NCI-H1092 (cell line): ENCODE measurements around the gene FMO2.

Experiments
- DNase-seq: peaks from one replicate; lab custom pipeline; 2025; lab: John Stamatoyannopoulos, UW

The FMO2 gene

DNA sequence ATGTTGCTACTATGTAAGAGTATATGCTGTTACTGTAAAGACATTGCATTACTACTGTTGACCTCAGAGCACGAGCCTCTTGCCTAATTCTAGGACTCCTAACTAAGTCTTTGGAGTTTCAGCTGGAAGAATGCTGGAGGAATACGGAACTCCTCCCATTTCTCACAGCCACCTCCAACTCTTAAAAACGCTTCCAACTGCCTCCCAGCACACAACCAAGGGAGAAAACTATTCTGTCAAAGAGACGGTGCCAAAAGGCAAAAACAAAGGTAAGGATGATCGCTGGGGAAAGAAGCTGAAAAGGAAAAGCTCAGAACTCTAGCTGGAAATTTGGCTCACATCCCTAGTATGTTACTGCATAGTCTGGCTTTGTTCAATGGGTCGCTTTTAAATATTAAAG, at the start of gene FMO2:
FMO2 (plus strand) TSS at position 210 of the 400 bp plus-strand sequence. CDS start 414 bp downstream, outside the sequence.
- DNase-seq, result no peak

- no peak for DNase-seq
Observed at GRCh38 chr1:171137580-171137979, 47.5 kb upstream of the FMO2 start.

DNA sequence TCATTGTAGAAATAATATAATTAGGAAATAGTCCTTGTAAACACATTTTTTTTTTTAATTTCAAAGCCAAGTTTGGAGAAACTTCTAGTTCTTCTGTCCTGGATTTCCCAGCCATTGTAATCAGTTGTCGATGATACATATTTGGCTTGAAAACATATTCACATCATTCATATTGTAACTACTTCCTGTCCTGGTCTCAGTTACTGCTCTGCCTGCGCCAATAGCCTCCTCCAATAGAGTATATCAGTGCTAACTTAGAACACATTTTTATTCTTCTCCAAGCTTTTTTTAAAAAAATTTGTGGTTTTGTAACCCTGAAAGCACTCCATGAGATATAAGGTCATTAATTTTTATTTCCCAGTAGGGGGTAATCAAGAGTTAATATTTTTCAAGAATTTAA, 46.1 kb upstream of the FMO2 start:
- DNase-seq, result no peak

- no peak for DNase-seq
Observed at GRCh38 chr1:171139890-171140289, 45.2 kb upstream of the FMO2 start.

DNA sequence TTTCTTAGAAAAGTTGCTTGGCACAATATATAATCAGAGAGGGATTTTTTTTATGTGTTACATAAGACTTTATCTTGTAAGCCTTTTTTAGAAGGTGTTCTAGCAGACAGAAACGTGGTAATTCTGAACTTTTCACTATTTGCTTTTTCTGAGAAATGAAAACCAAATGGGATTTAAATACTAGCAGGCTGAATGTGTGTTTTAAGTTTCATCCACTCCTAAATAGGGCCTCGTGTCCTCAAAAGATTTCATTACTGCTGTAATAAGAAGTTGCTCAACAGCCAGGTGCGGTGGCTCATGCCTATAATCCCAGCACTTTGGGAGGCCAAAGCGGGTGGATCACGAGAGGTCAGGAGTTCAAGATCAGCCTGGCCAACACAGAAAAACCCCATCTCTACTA, 44.7 kb upstream of the FMO2 start:
- no peak for DNase-seq

- no peak for DNase-seq
Observed at GRCh38 chr1:171140956-171141687, 44.0 kb upstream of the FMO2 start.

GRCh38 chr1:171141688-171142415, 43.2 kb upstream of the FMO2 start:
- DNase-seq, result no peak

- peak; percentile 43 for DNase-seq
Observed at GRCh38 chr1:171142416-171143385, 42.4 kb upstream of the FMO2 start.

DNA sequence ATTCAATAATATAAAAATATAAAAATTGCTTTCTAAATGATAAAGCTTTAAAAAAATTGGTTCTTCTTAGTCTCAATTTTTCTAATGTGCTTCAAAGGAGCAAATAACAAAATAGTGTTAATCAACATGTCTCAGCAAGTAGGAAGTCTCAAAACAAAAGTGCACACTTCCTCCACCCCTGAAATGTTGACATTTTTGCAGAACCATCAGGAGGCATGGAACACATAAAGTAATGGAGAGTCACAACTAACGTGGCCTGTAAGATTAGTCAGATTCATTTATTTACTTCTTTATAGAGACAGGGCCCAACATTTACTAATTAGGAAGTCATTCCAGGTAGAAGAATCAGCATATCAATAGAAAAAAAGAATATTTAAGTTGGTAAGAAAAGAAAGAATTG, 34.9 kb upstream of the FMO2 start:
- DNase-seq, result no peak

DNA sequence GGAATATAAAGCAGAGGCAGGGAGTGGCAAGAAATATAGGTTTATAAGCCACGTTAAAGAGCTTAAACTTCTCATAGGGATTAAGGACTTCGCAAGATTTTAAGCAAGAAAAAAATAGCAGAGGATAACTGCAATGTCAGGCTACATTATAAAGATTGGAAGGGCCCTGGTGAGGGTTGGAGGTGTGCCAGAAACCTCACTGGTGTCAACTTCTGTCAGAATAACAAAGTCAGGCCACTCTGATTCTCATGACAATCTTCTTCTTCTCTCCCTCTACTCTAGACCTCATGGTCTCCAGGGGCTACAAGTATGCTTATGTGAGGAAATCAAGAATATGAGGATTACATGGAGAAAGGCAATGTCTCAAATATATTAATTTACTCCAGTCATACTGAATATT, 32.6 kb upstream of the FMO2 start:
- DNase-seq, result no peak

DNA sequence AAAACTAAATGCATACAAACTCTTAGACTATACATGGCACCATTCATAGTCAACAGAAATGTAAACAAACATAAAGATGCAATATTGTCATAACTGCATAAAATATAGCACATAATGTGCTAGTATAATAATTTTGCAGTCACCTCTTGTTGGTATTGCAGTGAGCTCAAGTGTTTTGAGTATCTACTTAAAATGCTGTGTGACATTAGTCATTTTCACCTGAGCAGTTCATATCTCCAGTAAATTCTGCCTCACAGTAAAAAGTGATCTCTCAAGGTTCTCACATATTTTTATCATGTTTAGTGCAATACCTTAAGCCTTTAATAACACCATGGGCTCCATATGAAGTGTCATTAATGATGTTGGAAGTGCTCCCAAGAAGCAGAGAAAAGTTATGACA, 29.6 kb upstream of the FMO2 start:
- DNase-seq, result no peak

GRCh38 chr1:171158096-171158495, 27.0 kb upstream of the FMO2 start:
- no peak for DNase-seq

- DNase-seq, result no peak
Observed at GRCh38 chr1:171158551-171158950, 26.5 kb upstream of the FMO2 start.

GRCh38 chr1:171159148-171159547, 26.0 kb upstream of the FMO2 start:
- DNase-seq, result no peak

GRCh38 chr1:171160211-171160610, 24.9 kb upstream of the FMO2 start:
- no peak for DNase-seq

GRCh38 chr1:171160639-171161354, 24.3 kb upstream of the FMO2 start:
- no peak for DNase-seq

- no peak for DNase-seq
Observed at GRCh38 chr1:171161431-171161830, 23.7 kb upstream of the FMO2 start.

- no peak for DNase-seq
Observed at GRCh38 chr1:171166361-171166760, 18.7 kb upstream of the FMO2 start.

- DNase-seq, result no peak
Observed at GRCh38 chr1:171167785-171168184, 17.3 kb upstream of the FMO2 start.

GRCh38 chr1:171172471-171172870, 12.6 kb upstream of the FMO2 start:
- no peak for DNase-seq

GRCh38 chr1:171173069-171173468, 12.0 kb upstream of the FMO2 start:
- DNase-seq, result no peak
